Hippocampal formation (tissue), 2 donors: ENCODE results near the gene AP1G2.
"Not testable (repeated sequence)": the region's sequence is repeated elsewhere in the genome, so short reads cannot be mapped to it uniquely, and the experiment has no call there.

ENCODE experiments used
- DNase-seq, 2 donors: peaks; one replicate each; lab custom pipeline; 2025; lab: John Stamatoyannopoulos, UW

AP1G2 gene

DNA sequence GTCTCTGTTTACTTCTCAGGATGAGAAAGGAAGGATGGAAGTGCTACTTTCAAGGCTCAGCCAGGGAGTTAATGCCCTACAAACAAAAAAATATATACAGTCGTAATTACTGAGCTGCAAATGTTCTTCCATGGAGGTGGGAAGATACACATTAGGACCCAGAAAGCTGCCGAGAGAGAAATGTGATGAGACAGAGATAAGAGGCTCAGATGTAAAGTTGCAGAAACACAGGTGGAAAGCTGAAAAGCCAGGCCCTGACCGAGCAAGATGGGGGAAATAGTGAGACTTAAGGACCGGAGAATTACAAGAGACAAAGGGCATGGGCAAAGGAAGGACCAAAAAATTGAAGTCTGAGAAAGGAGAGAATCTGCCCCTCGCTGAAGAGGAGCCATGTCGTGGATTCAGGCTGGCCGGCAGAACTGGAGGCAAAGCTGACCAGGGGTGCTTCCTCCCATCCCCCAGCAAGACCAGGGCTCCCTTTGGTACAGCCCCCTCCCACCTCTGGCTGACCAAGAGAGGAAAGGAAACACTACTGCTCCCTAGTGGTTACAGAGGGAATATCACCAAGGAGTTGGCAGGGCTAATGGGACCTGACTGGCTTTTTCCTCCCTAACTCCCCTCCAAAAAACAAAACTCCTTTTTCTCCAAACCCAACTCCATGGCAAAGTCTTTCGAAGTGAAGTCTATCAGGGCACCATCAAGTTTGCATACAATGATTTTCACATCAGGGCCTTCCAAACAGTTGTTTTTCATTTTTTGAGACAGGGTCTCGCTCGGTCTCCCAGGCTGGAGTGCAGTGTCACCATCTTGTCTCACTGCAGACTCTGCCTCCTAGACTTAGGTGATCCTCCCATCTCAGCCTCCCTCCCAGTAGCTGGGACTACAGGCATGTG lies 28.1 kb downstream of the AP1G2 start:
- DNase-seq = peak; percentile 43 to 73

DNA sequence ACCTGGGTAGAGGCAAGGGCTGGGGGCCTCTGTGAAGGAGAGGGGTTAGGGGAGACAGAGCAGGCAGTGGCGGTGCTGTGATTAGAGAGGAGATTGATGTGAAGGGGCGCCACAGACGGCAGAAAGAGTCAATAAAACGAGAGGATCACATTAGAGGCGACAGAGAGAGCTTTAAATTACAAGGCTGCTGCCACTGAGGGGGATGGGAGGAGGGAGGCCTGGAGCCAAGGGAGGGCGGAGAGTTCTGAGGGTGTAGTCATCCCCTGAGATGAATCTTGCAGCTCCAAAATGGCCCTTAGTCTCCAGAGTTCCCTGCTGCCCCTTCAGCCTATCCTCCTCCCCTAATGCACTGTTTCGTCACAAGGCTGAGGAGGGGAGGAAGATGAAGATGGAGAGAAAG lies 28.8 kb downstream of the AP1G2 start:
- DNase-seq = peak; percentile 45 to 67

DNA sequence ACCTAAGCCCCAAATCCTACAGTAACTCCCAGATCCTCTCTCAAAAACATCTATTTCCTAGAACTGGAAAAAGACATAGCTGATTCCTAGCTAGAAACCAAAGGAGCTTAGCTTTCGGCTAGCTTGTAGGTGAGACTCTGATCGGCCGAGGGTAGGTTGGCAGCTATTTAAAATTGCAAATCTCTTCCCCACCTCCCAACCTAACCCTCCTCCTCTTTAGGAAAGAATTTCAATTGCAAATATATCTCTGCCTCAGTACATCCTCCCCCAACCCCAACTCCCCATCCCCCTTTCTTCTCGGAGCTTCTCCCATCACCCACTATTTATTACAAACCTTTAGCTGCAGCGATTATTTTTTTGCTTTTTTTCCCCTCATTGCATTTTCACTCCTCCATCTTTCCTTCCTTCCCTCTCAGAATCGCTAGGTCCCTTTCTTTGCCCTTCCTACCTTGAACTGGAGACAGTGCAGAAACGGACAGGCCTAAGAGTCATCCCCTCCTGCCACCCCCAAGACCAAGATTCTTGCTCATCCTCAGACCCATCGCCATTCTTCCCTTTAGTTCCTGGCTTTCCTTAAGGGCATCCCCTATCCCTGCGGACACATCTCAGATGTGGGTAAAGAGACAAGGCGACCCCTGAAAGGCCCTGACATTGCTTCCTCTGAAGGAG lies 29.4 kb downstream of the AP1G2 start:
- DNase-seq = no peak

DNA sequence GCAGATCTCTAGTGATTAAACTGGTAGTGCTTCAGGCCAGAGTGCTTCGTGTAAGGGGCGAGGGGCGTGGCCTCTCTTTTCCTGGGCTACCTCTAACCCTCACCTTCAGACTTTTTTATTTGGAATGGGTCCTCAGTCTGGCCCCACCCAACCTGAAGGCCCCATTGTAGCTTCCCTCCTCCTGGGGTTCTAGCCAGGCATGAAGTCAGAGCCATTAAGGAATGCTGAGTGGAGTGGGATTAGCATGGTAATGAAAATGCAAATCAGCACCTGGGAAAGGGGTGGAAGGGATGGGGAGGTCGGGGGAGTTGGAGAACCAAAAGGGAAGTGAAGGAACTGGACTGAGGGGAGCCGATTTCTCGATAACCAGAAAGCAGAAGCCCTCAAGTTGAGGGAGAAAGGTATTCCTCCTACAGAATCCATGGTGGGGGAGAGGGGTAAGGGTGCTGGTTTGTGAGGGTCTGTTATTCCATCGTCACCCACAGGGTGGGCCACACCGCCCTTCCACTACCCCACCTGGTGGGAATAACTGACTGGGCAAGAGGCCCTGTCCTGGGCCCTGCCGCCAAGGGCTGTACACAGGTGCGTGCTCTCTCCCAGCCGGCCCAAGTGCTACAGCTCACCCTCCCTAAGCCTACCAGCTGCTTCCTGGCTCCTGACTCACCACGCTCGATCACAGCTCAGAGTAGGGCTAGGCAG lies 30.1 kb downstream of the AP1G2 start:
- DNase-seq = peak in 1 of 2 donors; percentile 28

DNA sequence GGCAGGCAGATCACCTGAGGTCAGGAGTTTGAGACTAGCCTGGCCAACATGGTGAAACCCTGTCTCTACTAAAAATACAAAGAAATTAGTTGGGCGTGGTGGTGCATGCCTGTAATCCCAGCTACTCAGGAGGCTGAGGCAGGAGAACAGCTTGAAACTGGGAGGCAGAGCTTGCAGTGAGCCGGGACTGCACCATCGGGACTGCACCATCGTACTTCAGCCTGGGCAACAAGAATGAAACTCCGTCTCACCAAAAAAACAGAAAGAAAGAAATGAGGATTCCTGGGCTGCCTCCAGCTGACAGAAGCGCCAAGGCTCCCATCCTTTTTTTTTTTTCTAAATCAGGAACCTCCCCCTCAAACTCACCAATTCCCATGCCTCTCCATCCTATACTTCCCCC lies 30.7 kb downstream of the AP1G2 start:
- not testable (repeated sequence) for DNase-seq

DNA sequence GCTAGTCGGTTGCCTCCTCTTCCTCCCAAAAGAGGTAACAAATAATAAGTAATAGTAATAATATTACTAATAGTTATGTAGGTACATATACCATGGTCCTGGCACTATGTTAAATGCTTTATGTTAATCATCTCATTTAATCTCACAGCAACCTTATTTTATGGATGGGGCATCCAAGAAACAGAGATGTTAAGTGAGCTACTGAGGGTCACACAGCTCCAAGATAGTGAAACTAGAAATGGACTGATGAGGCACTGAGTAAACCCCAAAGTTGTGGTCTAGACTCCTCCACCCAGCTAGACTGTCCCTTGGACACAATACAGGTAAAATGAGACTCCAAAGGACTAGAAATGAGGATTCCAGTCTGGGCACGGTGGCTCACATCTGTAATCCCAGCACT lies 31.1 kb downstream of the AP1G2 start:
- no peak for DNase-seq

DNA sequence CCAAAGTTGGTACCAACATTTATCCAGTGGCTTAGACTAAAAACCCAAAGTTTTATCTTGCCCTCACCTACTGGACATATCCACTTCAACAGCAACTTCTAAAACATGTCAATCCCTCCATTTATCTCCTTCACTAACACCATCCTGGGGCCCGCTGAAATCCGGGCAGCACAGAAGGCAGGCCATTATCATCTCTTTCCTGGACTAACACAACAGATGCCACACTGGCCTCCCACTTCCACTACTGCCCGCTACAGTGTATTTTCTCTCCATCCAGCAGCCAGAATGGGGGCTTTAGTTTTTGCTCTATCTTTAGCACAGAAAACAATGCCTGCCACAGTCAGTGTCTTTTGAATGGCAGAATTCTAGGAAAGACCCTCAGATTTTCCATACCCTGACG lies 31.6 kb downstream of the AP1G2 start:
- no peak for DNase-seq

DNA sequence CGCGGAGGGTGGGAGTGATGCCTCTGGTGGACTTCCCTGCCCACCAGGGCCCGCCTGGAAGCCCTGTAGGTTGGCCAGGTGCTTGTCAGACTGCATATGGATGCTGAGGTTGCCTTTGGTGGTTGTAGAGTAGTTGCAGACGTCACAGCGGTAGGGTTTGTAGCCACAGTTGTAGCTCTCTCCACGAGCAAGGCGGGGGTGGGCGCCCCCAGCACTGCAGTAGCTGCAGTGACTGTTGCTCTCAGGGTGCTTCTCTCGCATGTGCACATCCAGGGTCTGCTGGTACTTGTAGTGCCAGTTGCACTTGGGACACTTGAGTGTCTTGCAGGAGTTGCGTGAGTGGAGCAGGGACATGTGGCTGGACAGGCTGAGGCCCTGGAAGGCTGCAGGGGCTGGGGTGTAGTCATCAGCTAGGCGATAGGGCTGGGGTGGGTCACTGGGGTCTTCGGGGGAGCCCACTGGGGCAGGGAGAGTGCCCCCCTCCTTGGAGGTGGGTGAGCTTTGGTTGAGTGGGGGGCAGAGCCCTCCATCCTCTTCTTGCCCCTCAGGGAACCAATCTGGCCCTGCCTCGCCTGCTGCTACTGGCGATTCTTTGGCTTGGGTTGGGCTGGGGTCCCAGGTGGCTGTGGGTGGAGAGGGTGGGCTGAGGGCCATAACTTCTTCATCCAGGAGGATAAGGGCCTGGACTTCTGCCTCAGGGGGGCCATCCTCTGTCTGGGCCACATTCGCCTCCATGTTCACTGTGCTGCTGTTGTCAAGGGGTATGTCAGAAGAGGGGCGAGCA lies 33.7 kb downstream of the AP1G2 start:
- DNase-seq = no peak

DNA sequence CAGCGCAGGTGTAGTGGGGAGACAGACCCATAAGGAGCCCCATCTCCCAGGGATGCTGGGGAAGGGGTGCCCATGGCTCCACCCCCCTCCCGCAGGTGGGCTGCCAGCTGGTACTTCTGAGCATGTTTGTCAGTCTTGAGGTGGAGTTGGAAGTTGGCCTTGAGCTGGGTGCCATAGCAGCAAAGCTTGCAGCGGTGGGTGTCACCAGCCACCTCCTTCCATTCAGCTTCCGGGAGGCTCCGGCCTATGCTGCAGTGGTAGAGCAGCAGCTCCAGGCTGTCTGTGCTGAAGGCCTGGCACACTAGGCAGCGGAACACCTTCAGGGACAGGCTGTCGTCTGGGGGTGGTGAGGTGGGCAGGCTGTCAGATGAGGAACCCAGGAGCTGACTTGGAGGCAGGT lies 34.9 kb downstream of the AP1G2 start:
- no peak for DNase-seq

DNA sequence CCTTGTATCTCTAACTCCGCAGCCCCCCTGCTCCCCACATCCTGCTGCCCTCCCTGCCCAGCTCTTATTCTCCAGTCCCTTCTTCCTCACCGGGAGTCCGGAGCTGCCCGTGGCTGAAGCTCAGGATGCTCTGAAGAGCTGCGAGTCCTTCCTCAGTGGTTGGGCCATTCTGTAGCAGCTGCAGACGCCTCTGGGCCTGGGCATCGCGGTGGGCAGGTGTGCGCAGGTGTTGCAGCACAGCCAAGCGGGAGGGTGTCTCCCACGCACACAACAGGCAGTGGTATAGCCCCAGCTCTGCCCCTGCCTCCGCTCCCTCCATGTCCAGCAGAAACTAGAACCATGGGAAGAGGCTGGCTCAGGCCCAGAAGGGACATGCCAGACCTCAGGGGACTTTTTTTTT lies 36.2 kb downstream of the AP1G2 start:
- no peak for DNase-seq

DNA sequence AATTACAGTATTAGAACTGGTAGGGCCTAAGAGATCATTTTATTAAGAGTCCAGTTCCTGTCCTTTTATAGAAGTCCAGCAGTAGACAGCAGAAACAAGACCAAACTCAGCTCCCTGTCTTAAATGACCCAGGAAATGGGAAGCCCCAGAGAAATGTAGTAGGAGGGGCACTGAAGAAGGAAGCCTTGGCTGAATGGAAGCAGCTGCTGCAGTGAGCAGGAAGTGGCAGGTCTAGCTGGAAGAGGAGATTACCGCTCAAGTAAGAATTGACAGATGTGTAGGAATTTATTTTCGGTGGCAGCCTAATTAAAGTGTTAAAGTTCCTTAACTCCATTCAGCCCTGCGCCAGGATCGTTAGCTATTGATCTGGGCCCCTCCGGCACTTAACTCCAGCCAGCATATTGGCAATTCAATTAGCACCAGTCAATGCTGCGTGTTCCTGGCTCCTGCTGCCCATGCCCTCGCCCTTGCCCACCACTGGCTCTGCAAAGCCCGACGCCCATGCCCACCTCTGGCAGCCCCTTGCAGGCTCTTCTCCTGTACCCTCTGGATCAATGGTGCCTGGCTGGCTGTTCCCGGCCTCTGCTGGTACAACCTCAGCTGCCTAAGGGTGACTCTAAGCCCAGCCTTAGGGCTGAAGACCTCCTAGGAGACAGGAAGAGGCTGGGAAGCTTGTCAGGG lies 37.1 kb downstream of the AP1G2 start:
- no peak for DNase-seq

DNA sequence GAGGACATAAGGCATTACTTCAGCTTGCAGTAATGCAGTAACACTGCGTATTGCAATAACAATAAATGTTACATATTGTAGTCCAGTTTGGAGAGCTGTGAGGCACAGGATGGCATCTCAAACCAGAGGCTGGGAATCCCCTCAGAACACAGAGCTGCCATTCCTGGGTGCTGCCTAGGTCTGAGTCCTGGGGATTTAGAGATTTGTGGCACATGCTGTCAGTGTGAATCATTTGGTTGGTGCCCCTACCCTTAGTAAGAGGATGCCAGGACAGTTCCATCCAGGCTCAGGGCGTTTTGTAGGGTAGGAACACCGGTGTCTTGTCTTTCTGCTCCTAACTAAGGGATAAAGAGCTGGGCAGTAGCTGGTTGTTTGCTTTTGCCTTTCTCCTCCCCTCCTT lies 38.6 kb downstream of the AP1G2 start:
- no peak for DNase-seq

DNA sequence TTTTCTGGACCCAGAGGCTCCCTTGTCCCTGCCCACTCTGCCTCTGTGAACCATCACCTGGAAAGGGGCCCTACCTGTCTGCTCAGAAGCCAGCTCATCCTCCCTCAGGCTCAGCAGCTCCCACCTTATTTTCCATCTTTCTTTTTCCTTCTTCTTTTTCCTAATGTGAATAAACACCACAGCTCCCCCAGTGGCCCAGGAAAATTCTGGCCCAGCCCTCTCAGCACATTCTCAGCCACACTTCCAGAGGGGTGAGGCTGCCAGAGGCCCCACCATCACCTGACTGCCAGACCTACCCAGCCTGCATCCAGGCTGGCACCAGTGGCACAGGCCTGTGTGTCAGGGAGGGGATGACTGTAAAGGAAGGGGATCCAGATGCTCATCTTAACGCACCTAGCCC lies 39.0 kb downstream of the AP1G2 start:
- DNase-seq = no peak

DNA sequence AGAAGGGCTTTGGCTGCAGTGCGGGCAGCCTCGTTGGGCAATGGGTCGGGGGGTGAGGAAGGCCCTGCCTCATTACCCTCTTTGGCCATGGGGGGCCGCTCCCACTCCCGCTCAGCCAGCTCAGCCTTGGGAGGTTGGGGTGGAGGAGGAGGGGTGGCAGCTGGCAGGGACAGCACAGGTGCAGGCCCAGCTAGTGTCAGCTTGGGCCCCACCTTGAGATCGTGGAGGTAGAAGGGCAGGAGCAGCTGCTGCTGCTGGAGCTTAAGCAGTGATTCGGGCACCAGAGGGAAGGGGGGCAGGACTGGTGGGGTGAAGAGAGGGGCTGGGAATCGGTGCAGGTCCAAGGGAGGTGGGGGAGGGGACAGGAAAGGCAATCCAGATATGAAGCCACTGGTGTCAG lies 42.0 kb downstream of the AP1G2 start:
- no peak for DNase-seq

DNA sequence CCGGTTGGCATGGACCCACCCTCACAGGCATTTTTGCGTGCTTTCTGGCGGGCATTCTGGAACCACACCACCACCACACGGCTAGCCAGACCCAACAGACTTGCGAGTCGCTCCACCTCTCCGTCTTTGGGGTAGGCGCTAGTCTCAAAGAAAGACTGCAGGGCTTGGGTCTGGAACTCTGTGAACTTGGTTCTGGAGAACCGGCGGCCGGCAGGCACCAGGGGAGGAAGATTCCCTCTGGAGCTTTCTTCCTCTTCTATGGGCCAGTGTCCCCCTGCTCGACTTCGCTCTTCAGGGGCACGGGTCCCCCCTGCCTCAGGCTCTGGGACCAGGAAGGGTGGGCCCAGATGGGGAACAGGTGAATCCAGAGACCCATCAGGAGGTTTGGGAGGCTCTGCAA lies 42.6 kb downstream of the AP1G2 start:
- DNase-seq = no peak

DNA sequence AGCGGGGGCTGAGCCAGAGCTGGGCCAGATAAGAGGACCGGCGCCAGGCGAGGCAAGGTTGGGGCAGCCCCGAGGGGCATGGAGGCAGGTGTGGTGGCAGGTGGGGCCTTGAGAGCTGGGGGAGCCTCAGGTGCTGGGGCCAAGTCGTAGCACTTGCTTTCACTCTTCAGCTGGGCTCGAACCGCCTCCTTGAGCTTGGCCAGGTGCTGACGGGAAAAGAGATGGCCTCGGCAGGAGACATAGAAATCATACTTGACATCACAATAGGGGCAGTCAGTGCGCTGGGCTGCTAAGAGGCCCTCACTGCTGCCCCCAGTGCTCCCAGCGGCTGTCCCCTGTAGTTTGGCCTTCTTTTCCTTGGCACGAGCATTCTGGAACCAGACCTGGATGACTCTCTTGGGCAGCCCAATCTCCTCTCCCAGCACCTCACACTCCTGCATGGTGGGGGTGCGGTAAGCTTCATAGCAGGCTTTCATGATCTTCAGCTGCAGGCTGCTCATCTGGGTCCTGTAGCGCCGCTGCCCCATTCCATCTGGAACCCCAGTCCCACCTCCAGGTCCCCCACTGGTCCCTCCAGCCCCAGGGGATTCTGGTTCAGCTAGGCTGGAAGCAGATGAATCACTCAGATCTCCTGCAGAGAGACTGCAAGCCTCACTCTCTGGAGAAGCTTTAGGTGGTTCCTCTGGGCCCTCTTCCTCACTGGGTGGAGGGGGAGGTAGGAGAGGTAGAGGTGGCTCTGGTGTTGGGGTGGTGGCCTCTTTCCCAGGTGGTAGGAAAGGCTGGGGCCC lies 44.2 kb downstream of the AP1G2 start:
- no peak for DNase-seq

DNA sequence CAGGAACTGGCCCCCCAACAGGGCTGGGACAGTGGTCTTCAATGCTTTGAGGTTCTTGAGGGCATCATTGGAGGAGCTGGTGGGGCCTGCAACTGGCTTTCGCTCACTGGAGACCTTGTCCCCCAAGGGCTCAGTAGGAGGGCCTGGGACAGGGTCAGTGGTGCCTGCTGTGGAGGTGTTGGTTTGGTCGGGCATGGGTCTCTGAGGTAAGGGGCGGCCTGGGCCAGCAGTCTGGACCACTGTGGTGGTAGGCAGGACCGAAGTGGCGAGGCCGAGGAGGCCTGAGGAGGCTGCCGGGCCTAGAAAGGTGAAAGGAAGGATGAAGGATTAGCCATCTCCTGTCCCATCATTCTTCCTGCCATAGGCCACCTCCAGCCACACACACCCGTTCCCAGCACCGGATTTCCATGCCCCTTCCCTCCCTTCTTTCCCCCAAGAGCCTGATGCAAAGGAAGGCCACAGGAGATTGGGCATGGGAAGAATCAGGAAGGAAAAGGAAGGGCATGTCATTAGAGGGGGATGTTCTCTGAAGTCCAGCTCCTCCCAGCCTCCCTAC lies 44.9 kb downstream of the AP1G2 start:
- DNase-seq = no peak

DNA sequence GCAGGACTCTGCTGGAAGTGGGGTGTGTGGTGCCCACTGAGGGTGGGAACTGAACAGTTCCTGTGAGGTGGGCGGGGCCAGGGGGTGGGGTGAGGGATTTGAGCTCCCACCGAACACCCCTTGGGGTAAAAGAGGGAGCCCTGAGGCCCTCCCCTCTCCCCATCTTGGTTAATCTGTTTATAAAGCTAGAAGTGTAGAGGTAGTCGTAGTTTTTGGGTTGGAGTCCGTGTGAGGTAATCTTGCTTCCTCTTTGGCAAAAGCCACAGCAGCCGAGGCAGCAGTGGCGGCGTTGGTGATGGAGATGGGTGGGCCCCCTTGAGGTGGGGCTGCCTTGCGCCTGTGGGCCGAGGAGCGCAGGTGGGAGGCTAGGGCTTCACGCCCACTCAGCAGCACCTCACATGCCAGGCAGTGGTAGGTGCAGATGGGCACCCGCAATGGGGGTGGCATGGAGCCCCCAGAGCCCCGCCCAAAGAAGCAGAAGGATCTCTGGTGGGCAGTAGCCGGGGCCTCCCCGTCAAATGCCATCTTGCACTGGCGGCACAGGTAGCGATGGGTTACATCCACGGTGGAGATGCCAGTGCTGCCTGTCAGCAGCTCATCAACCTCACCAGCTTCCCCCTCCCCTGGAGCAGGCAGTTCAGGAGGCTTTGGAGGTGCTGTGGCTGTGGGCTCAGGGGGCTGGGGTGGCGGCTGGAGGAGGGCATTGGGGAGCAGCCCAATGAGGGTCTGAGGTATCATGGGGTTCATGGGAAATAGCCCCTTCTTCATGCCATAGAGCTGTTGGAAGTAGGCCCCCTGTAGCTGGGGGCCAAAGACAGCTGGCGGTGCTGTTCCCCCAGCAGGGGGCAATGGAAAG lies 45.6 kb downstream of the AP1G2 start:
- no peak for DNase-seq

DNA sequence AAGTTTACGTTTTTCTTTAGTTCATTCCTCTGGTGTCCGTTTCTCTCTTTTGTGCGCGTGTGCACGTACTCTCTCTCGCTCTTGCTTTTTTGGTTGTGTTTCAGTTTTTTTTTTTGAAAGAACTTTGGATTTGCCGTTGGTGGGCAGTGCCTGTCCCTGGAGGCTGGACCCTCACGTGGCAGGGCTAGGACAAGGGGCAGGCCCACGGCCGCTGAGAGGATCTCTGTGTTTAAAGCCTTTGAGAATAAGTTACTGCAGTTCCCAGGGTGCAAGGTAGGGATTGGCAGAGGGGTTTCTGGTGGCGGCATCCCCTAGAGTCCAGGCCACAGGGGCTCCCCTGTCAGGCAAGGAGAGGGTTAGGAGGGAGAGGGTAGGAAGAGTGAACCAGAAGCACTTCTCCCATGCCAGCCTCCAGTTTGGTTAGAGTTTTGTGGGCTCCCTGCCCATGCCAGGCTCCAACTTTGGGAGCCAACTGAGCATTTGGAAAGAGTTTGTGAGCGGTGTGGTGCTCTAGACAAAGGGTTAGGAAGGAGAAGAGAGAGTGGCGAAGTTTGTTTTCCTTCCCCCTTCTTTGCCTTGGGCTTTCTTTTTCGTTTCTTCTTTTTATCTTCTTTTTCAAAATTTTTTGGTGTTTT lies 46.6 kb downstream of the AP1G2 start:
- DNase-seq = peak in 1 of 2 donors; percentile 30
